SH-SY5Y (cell line): Measurements from ENCODE around the gene ABCA13.

Experiments used
- GATA2 ChIP-seq: IDR thresholded peaks from 2 replicates; pipeline ENCODE4 v1.6.1; 2011; ENCODE audit warnings: mild to moderate bottlenecking, low read depth, low read length
- GATA3 ChIP-seq: IDR thresholded peaks from 2 replicates; pipeline ENCODE4 v1.6.1; 2011; ENCODE audit warnings: low read depth, mild to moderate bottlenecking, low read length, moderate library complexity

DNA sequence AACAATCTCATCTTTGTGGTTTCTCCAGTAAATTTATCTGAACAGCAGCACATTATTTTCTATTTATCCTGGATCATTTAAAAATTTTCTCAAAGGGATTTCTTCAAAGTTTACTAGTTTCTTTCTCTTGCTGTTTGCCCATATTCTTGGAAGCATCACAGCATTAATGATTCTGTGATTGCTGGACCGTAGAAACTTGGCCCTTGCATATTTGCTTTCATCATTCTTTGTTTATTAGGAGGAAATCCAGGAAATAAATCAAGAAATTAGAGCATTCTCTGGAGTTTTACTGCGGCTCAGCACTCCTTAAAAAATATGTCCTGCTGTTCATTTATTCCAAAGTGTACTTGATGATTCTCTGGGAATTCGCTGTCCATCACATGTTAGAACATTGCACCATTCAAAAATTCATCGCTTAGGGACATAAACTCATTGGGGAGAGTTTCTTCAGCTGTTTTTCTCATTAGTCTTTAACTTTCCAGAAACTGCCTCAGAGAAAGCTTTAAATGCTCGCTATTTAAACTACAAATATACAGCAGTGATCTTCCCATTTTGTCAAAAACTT is 489.1 kb downstream of the ABCA13 start:
- TF ChIP-seq GATA2 (no peak), GATA3 (no peak)
